ENCODE data around the gene WASF1.
"Not testable (repeated sequence)": the region's sequence is repeated elsewhere in the genome, so short reads cannot be mapped to it uniquely, and the experiment has no call there.

WASF1 gene

GRCh38 chr6:110085285-110085684, 94.2 kb downstream of the WASF1 start:
- no peak for DNase-seq

GRCh38 chr6:110083875-110084585, 95.4 kb downstream of the WASF1 start:
- peak; percentile 6 for DNase-seq

GRCh38 chr6:110075406-110075805, 104.1 kb downstream of the WASF1 start:
- no peak for DNase-seq

- not testable (repeated sequence) for DNase-seq
Observed at GRCh38 chr6:110073474-110073873, 106.0 kb downstream of the WASF1 start.

GRCh38 chr6:110068592-110068967, 110.9 kb downstream of the WASF1 start:
- DNase-seq = no peak

- no peak for DNase-seq
Observed at GRCh38 chr6:110067837-110068591, 111.5 kb downstream of the WASF1 start.

GRCh38 chr6:110064744-110065524, 114.5 kb downstream of the WASF1 start:
- no peak for DNase-seq

- DNase-seq = no peak
Observed at GRCh38 chr6:110063594-110064263, 115.7 kb downstream of the WASF1 start.

- no peak for DNase-seq
Observed at GRCh38 chr6:110055387-110055735, 124.1 kb downstream of the WASF1 start.

GRCh38 chr6:110054664-110055386, 124.6 kb downstream of the WASF1 start:
- DNase-seq = no peak

GRCh38 chr6:110053395-110054240, 125.9 kb downstream of the WASF1 start:
- peak; percentile 68 for DNase-seq

- DNase-seq = no peak
Observed at GRCh38 chr6:110050440-110050813, 129.0 kb downstream of the WASF1 start.
